CD4-positive, alpha-beta T cell treated with Interleukin-17A for 4 hours (primary cell): ENCODE data around the gene BCAS1.
"Not testable (repeated sequence)": the region's sequence is repeated elsewhere in the genome, so short reads cannot be mapped to it uniquely, and the experiment has no call there.

Experiments
- DNase-seq: peaks from one replicate; pipeline ENCODE4 v3.0.0-alpha.2; 2020; ENCODE audit warnings: mixed read lengths

Gene BCAS1

GRCh38 chr20:54013471-54013870, 56.9 kb downstream of the BCAS1 start:
- DNase-seq = no peak

GRCh38 chr20:54011346-54011745, 59.0 kb downstream of the BCAS1 start:
- no peak for DNase-seq

GRCh38 chr20:54006216-54006615, 64.2 kb downstream of the BCAS1 start:
- not testable (repeated sequence) for DNase-seq

GRCh38 chr20:54005524-54005923, 64.9 kb downstream of the BCAS1 start:
- DNase-seq = no peak

DNA sequence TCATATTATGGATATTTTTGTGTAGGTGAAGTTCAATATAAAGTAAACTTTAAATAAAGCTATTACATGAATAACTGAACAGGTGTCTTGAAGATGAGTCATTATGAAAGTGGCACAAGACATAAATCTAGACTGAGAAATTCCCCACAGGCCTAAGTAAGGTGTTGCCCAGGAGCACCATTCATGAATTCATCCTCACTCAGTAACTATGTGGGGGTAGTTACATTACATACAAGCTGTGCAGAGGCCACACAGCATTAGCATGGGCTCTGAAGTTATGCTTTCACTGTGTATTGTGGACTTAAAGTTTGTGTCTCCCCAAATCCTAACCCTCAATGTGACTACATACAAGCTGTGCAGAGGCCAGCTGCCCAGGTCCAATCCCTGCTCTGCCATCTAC, 65.9 kb downstream of the BCAS1 start:
- no peak for DNase-seq

- no peak for DNase-seq
Measured at GRCh38 chr20:54002741-54003140, 67.7 kb downstream of the BCAS1 start.

GRCh38 chr20:54002056-54002575, 68.3 kb downstream of the BCAS1 start:
- no peak for DNase-seq

DNA sequence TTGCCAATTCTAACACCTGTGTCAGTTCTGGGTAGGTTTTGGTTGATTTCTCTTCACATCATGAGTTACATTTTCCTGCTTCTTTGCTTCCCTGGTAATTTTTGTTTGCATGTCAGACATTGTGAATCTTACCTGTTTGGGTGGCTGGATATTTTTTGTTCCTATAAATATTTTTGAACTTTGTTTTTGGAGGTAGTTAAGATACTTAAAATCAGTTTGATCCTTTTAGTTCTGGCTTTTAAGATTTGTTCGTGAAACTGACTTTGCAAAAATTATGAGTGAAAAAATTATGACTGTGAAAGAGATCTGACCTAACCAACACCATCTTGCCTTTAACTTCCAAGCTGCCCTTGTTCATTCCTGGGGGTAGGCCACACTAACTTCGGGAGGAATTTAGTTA, 69.5 kb downstream of the BCAS1 start:
- DNase-seq = no peak

GRCh38 chr20:54000262-54000661, 70.1 kb downstream of the BCAS1 start:
- no peak for DNase-seq

DNA sequence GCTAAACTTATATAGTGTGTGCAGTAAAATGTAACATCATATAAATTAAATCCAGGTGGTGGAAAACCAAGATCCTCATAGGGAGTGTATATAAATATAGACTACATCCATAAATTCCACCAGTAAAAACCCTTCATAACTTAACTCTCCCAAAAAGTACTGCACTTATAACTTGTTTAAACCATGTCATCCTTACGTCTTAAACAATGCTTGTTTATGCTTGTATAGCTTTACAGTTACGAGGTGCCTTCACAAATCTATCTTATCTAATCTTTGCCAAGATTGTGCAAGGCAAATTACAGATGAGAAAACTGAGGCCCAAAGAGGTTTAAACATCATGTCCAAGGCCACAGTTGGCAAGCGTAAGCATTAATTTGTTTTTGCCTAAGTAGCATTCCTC, 71.3 kb downstream of the BCAS1 start:
- no peak for DNase-seq

DNA sequence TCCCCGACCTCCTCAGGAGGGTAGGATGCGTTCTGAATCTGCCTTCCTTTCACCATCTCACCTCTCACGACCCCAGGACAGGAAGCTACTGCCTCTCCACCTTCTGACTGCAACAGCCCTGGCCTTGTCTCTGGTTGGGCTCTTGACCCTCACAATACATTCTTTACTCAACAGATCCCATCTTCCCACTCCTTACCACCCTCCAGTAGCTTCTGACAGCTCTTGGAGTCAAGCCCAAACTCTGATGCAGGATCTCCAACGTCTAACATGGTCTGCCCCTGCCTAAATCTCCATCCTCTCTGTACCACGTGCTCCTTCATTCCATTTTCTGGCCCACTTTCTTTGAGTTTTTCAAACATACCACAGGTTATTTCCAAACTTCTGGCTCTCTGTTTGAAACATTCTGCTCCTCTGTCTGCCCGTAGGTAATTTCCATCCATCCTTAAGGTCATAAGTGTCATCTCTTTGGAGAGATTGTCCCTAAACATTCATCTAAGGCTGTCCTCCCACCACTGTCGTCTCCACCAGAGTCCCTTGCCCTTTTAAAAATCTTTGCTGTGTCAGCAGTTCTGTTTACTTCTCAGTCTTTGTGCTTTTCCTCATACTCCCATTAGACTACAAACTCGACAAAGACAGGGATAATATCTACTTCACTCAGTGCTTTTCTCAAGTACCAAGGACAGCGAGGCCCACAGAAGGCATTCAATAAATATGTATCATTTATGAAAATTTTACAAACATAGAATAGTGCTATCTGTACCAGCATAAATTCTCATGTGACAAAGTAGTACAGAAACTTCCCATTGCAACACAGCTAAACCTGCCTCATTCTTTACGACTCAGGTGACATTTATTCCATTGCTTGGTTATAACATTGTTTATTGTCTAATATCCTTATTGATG, 73.6 kb downstream of the BCAS1 start:
- DNase-seq = no peak

DNA sequence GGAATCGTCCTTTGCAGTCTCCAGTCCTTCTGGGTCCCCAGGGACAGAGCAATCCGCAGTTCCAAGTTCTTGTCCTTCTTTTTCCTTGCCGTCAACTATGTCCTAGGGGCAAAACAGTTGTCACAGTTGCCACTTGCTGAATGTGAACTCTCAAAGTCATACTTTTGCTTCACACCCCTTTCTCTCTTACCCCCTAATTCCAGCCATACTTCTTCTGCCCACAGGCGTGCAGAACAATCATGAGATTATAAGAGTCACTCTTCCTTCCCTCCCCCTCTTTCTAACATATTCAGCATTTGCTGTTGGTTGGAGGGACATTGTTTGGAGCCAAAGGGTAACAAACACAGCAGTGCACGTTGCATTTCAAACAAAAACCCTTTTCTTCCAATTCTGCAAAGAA, 74.4 kb downstream of the BCAS1 start:
- DNase-seq = no peak

GRCh38 chr20:53994088-53994487, 76.3 kb downstream of the BCAS1 start:
- DNase-seq = no peak

- DNase-seq = no peak
Measured at GRCh38 chr20:53993310-53993709, 77.1 kb downstream of the BCAS1 start.

DNA sequence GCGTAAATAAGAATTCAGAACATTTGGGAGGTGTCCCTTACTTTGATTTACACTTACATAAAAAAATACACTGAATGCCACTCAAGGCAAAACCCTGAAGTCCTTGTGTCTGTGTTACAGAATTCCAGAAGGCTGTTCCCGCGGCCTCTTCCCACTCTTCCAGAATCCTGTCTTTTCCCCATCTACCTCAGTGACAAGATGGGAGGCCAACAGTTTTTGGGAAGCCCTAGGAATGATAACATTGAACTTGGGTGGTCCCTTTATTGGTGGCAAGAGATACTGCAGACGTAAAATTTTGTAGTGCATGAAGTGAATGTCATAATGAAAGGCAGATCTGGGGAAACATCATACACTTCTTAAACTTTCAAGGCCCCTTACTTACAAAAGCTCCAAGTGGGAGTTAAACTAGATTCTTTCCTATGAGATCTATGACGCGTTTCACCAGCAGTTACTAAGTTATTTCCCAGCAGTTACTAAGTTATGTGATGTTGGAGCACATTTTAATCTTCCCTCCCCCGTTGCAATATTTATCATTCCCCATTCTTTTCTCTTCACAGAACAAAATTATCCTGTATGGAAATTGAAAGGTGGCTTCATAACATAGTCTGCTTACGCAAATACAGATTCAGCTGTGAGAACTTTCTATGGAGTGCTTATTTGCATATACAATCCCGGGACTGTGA, 79.5 kb downstream of the BCAS1 start:
- no peak for DNase-seq

DNA sequence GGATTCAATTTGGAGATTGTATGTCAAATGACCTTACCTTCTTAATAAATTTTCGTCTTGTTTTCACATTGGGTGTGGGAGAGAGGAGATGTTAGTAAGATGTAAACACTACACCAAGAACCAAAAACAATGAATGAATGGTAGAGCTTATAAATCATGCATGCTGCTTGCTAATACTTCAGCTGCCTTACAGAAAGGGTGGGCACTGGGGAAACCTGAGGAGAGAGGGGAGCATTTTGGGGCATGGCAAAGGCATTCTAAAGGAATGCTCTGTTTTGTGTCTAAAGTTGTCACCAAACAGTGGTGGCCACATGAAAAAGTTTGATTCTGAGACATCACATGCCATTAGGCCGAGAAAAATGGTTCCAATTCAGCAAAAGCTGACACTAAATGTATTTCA, 80.4 kb downstream of the BCAS1 start:
- no peak for DNase-seq

DNA sequence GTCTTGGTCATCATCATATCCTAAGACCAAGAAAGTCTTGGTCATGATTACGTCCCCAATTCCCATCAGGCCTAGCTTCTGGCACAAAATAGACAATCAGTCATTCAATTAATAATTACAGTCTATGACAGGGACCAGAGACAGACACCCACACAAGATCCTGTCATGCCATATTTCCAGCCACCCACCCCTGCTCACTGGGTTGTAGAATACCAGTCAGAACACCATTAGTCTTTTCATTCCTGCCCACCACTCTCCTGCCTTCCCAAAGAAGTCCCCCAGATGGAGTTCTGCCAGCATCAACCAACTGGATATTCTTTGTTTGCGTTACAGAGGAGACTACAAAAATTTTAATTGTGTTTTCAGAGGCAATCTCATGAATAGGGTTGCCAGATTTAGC, 81.0 kb downstream of the BCAS1 start:
- no peak for DNase-seq

GRCh38 chr20:53986037-53986650, 84.2 kb downstream of the BCAS1 start:
- DNase-seq = no peak

- no peak for DNase-seq
Measured at GRCh38 chr20:53985150-53985518, 85.3 kb downstream of the BCAS1 start.

- DNase-seq = no peak
Measured at GRCh38 chr20:53984356-53985149, 85.8 kb downstream of the BCAS1 start.

DNA sequence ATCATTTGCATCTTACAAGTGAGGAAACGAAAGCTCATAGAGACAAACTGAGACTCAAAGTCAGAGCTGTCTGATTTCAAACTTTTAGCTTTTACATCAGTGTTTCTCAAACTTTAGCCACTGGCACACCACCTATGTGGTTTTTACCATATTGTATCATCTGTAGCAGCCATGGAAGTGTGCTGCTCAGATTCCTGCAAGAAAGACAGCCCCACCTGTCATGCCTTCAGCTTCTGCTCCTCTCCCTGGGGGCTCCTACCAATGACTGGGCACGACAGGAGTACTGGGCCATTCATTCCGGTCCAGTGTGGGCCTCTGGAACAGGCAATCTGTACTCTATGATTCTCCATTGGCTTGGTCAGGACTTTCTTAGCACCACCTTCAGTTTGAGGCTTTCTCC, 87.0 kb downstream of the BCAS1 start:
- DNase-seq = no peak

DNA sequence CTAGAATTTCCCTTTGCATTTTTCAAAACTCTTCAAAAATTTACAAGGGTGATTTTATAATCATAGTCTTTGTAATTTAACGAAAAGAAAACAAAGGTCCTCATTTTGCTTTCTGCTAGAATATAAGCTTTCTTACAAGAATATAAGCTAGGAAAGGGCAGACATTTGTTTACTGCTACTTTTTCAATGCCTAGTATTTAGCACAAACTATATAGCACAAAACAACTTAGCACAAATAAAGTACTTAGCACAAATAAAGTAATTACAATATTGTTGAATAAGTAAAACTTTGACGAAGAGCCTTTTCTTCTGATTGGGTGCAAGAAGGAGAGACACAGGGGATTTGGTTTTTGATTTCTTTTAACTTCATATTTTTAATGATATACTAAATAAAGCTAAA, 87.8 kb downstream of the BCAS1 start:
- DNase-seq = no peak
